K562 (cell line): ENCODE data around the gene NUP153. TPM values are rescaled to one million over a fixed set of nuclear protein-coding genes. Genes with fewer than 3 reads are reported as not detected.
A peak's percentile ranks its signal among the peaks of the same experiment; 100 is the strongest.

Experiments used
- ATAC-seq: fragments of 200-7000 bp; cut with Tn5 transposase; 3 replicates; pipeline ENCODE4 v1.9.1; 2020; ENCODE audit warnings: moderate library complexity
- BruUV-seq: library from RNA; stranded (reverse); fragments of 400-500 nt; replicated peaks from 2 replicates; lab custom pipeline; 2021; lab: Mats Ljungman, UMichigan
- CTCF ChIA-PET: fragments of 300-600 bp; formaldehyde crosslinking; extraction: SDS; loops from one replicate; lab custom pipeline; 2021; ENCODE audit warnings: low intra/inter-chr PET ratio; lab: Yijun Ruan, JAX
- POLR2A ChIA-PET: fragments of 300-600, 350-650 bp; sonication (Branson Sonifier 250); formaldehyde crosslinking; extraction: SDS; loops from one replicate; lab custom pipeline; 2021; ENCODE audit warnings: antibody characterized with exemption, inconsistent platforms; lab: Yijun Ruan, JAX
- DNase-seq, 4 experiments: peaks; one replicate each; pipeline versions ENCODE4 v3.0.0 to v3.0.0-alpha.2; 2011 to 2018; ENCODE audit warnings: low spot score in 3 of 4, mixed read lengths in 3 of 4; ENCODE audit errors: extremely low read depth in 1 of 4
- FAIRE-seq: peaks from 2 replicates; lab custom pipeline; 2011; peaks lifted over from hg19 to GRCh38; lab: Jason Lieb, UNC
- H2AFZ ChIP-seq: 2 replicates; pipeline ENCODE4 v1.6.0; 2011; ENCODE audit warnings: low read depth, low read length, control low read depth, inconsistent platforms
- H3K27ac ChIP-seq: fragments of 200-600 bp; 3 replicates; pipeline ENCODE4 v1.8.0; 2011; ENCODE audit warnings: low read depth, mild to moderate bottlenecking, control low read depth, inconsistent platforms, low read length, moderate library complexity, mixed read lengths; ENCODE audit errors: extremely low read depth
- H3K27me3 ChIP-seq, 2 experiments: fragments of 300-600 bp in 1 of 2; 2 replicates in 1 of 2; 3 replicates in 1 of 2; pipeline versions ENCODE4 v1.6.0 to v1.8.0; 2011; ENCODE audit warnings: inconsistent platforms in 2 of 2, low read length in 2 of 2, mild to moderate bottlenecking in 1 of 2, mixed read lengths in 1 of 2, moderate library complexity in 1 of 2; ENCODE audit not compliant: control insufficient read depth in 2 of 2, insufficient read depth in 2 of 2
- H3K36me3 ChIP-seq: fragments of 300-600 bp; 3 replicates; pipeline ENCODE4 v1.8.0; 2011; ENCODE audit warnings: mild to moderate bottlenecking, low read length, inconsistent platforms; ENCODE audit not compliant: control insufficient read depth, insufficient read depth
- H3K4me1 ChIP-seq, 2 experiments: fragments of 200-600 bp in 1 of 2; replicated peaks in 1 of 2; 2 replicates in 1 of 2; 3 replicates in 1 of 2; pipeline versions ENCODE4 v1.5.1 to v1.8.0; 2011; ENCODE audit warnings: inconsistent platforms in 2 of 2, low read length in 2 of 2, mild to moderate bottlenecking in 1 of 2, mixed read lengths in 1 of 2, moderate library complexity in 1 of 2; ENCODE audit not compliant: control insufficient read depth in 2 of 2, insufficient read depth in 2 of 2
- H3K4me2 ChIP-seq: 2 replicates; pipeline ENCODE4 v1.6.1; 2011; ENCODE audit warnings: low read length, control low read depth, inconsistent platforms, mixed read lengths; ENCODE audit not compliant: insufficient read depth
- H3K4me3 ChIP-seq: fragments of 200-600 bp; sonication (generic), shearing (Covaris generic); 2 replicates; pipeline ENCODE4 v1.5.1; 2016; ENCODE audit warnings: control low read depth, inconsistent platforms
- H3K79me2 ChIP-seq: fragments of 200-600 bp; 3 replicates; pipeline ENCODE4 v1.8.0; 2011; ENCODE audit warnings: low read length, inconsistent platforms; ENCODE audit not compliant: control insufficient read depth, insufficient read depth
- H3K9ac ChIP-seq, 2 experiments: 2 replicates each; pipeline versions ENCODE4 v1.6.0 to v1.6.1; 2011; ENCODE audit warnings: low read depth in 2 of 2, low read length in 2 of 2, control low read depth in 1 of 2, inconsistent platforms in 1 of 2, mild to moderate bottlenecking in 1 of 2, mixed read lengths in 1 of 2; ENCODE audit not compliant: insufficient read depth in 1 of 2
- H3K9me1 ChIP-seq: one replicate; pipeline ENCODE4 v1.6.0; 2011; ENCODE audit warnings: inconsistent platforms, mild to moderate bottlenecking, low read length, moderate library complexity; ENCODE audit not compliant: control insufficient read depth, insufficient read depth
- H3K9me3 ChIP-seq: replicated peaks from 2 replicates; pipeline ENCODE4 v1.5.1; 2011; ENCODE audit warnings: low read depth, low read length, inconsistent platforms; ENCODE audit not compliant: control insufficient read depth, insufficient read depth
- H4K20me1 ChIP-seq: replicated peaks from 2 replicates; pipeline ENCODE4 v1.6.1; 2011; ENCODE audit warnings: low read length, inconsistent platforms, mixed read lengths; ENCODE audit not compliant: control insufficient read depth, insufficient read depth
- ATF7 ChIP-seq: fragments of 450-650 bp; IDR thresholded peaks from 2 replicates; pipeline ENCODE4 v1.7.1; 2014; ENCODE audit warnings: mild to moderate bottlenecking, moderate library complexity
- CBX1 ChIP-seq: sonication (generic); IDR thresholded peaks from 2 replicates; pipeline ENCODE4 v1.6.1; 2016; ENCODE audit warnings: antibody characterized with exemption, low read depth, mild to moderate bottlenecking
- DMBX1 ChIP-seq: fragments of 250-450 bp; sonication (Bioruptor Pico); IDR thresholded peaks from 2 replicates; pipeline ENCODE4 v1.8.0; 2022; ENCODE audit warnings: inconsistent platforms, mild to moderate bottlenecking, moderate library complexity, borderline replicate concordance
- ETS2 ChIP-seq: IDR thresholded peaks from 2 replicates; pipeline ENCODE4 v1.6.1; 2016; ENCODE audit warnings: borderline replicate concordance, missing genetic modification characterization, mild to moderate bottlenecking, moderate library complexity, missing compliant biosample characterization; ENCODE audit not compliant: poor library complexity, severe bottlenecking
- FOXA3 ChIP-seq, 2 experiments: fragments of 450-650 bp in 1 of 2; sonication (generic) in 1 of 2; formaldehyde crosslinking; IDR thresholded peaks in 1 of 2; conservative IDR thresholded peaks in 1 of 2; 2 replicates each; pipeline versions ENCODE4 v1.4.0 to v1.8.0; 2020 to 2022; ENCODE audit warnings: mild to moderate bottlenecking in 2 of 2, missing genetic modification reagents in 1 of 2
- GABPB2 ChIP-seq: fragments of 250-450 bp; sonication (Bioruptor Pico); conservative IDR thresholded peaks from 2 replicates; pipeline ENCODE4 v1.5.1; 2021; ENCODE audit warnings: mild to moderate bottlenecking
- GATAD2B ChIP-seq: fragments of 450-650 bp; IDR thresholded peaks from 2 replicates; pipeline ENCODE4 v1.6.1; 2017; ENCODE audit warnings: mild to moderate bottlenecking, borderline replicate concordance
- GTF3C2 ChIP-seq: IDR thresholded peaks from 3 replicates; pipeline ENCODE4 v1.6.1; 2011; ENCODE audit warnings: borderline replicate concordance, mild to moderate bottlenecking, moderate library complexity; ENCODE audit not compliant: insufficient read length; ENCODE audit errors: extremely low read depth
- MIER1 ChIP-seq: fragments of 450-650 bp; IDR thresholded peaks from 2 replicates; pipeline ENCODE4 v1.6.1; 2016; ENCODE audit warnings: antibody characterized with exemption, mild to moderate bottlenecking, low read depth
- NFYB ChIP-seq: IDR thresholded peaks from 2 replicates; pipeline ENCODE4 v1.6.1; 2011; ENCODE audit warnings: mild to moderate bottlenecking, moderate library complexity; ENCODE audit not compliant: insufficient read length; ENCODE audit errors: extremely low read depth
- RBFOX2 ChIP-seq: fragments of 200-400 bp; formaldehyde crosslinking; IDR thresholded peaks from 2 replicates; pipeline ENCODE4 v1.6.1; 2017; ENCODE audit warnings: low read depth, mild to moderate bottlenecking, low read length, moderate library complexity
- SLC30A9 ChIP-seq: fragments of 250-450 bp; sonication (Bioruptor Pico); IDR thresholded peaks from 2 replicates; pipeline ENCODE4 v1.8.0; 2022; ENCODE audit warnings: mild to moderate bottlenecking, moderate library complexity
- ZNF274 ChIP-seq: IDR thresholded peaks from 2 replicates; pipeline ENCODE4 v1.6.1; 2011; ENCODE audit warnings: low read depth, mild to moderate bottlenecking, low read length, moderate library complexity, borderline replicate concordance
- ZNF347 ChIP-seq: fragments of 450-650 bp; formaldehyde crosslinking; IDR thresholded peaks from 2 replicates; pipeline ENCODE4 v1.4.0; 2020; ENCODE audit warnings: low read depth, mild to moderate bottlenecking, moderate library complexity
- ZNF398 ChIP-seq: fragments of 250-450 bp; sonication (Bioruptor Pico); IDR thresholded peaks from 2 replicates; pipeline ENCODE4 v1.8.0; 2021; ENCODE audit warnings: moderate library complexity, mild to moderate bottlenecking, inconsistent platforms
- ZNF41 ChIP-seq: fragments of 250-450 bp; sonication (Bioruptor Pico); conservative IDR thresholded peaks from 2 replicates; pipeline ENCODE4 v1.4.0; 2020; ENCODE audit warnings: mild to moderate bottlenecking
- ZNF551 ChIP-seq: fragments of 250-450 bp; sonication (Bioruptor Pico); IDR thresholded peaks from 2 replicates; pipeline ENCODE4 v1.5.0; 2021; ENCODE audit warnings: mild to moderate bottlenecking, moderate library complexity
- WGBS: fragments of 100-300 bp; shearing (Covaris generic); methylation state at CpG from one replicate; pipeline ENCODE4 v1.1.6; 2016; ENCODE audit warnings: low coverage, mixed read lengths; ENCODE audit not compliant: insufficient coverage; ENCODE audit errors: missing lambda C conversion rate; 5-methylcytosine and 5-hydroxymethylcytosine counted together
- in situ Hi-C: fragments of 300-500 bp; cut with MboI; formaldehyde crosslinking; loops from 4 replicates; pipeline ENCODE4 v1.15.0; 2018; ENCODE audit warnings: inconsistent platforms, mixed read lengths
- intact Hi-C: fragments of 100-400 bp; cut with micrococcal nuclease; formaldehyde crosslinking; loops from 2 replicates; pipeline ENCODE4 v1.14.2; 2022
- polyA plus RNA-seq, 8 experiments: library from polyadenylated mRNA; depleted of rRNA in 4 of 8; stranded (reverse) in 5 of 8; unstranded in 3 of 8; fragments of >200 nt; fragmentation: Nextera tagmentation in 2 of 8; fragmentation: Illumina TruSeq in 1 of 8; extraction: Ambion mirVana in 2 of 8; extraction: Trizol in 1 of 8; gene quantifications; 2 replicates each; pipeline versions ENCODE4 v1.2.1 to v1.2.3, GENCODE V29; 2011 to 2014; ENCODE audit warnings: inconsistent platforms in 1 of 8, missing spikeins in 1 of 8
- total RNA-seq, 7 experiments: library from RNA; depleted of rRNA in 6 of 7; stranded (reverse); fragments of >200 nt in 6 of 7; fragmentation: Illumina TruSeq in 2 of 7; extraction: Trizol in 2 of 7; gene quantifications; 2 replicates each; pipeline versions ENCODE4 v1.2.1 to v1.2.3, GENCODE V29; 2011 to 2021; ENCODE audit warnings: low replicate concordance in 1 of 7

The NUP153 gene
- total and polyA plus RNA-seq, 9 of the 15 experiments (the other 6 are each of a cell fraction or from before 2014, with no cell fraction given): 21.9 to 110 (median 84.8) TPM

- peak in 1 of 2 experiments; percentile 57; a peak in 2 of 4 replicates for TF ChIP-seq FOXA3 (CRISPR knock-in tag; conservative IDR thresholded peaks at IDR 0.05 in 1 of 2, IDR thresholded peaks at IDR 0.05 in 1 of 2)
- no peak for TF ChIP-seq MIER1
- 0 out of 2 replicates have a peak, but pooled peaks have one; percentile 12 for TF ChIP-seq RBFOX2
- TF ChIP-seq GABPB2 (CRISPR knock-in tag): no peak
- TF ChIP-seq ZNF41 (CRISPR knock-in tag): no peak
Measured at GRCh38 chr6:17714177-17714576, 7.5 kb upstream of the NUP153 start (continued).

- Histone ChIP-seq H3K4me1 (peaks cover 14 to 35% of the 10 kb centered on the region in 2 experiments), H3K9me1 (no peaks in the 10 kb centered on the region), H4K20me1 (no peaks in the 10 kb centered on the region), H3K9ac (peak overlapping the region in 1 of 2 experiments; percentile 67; a peak in 3 of 4 replicates), H3K4me2 (peak overlapping the region; percentile 62), H3K36me3 (no peaks in the 10 kb centered on the region), H3K9me3 (no peaks in the 10 kb centered on the region), H3K27ac (peak overlapping the region; percentile 52; the same call in 2 of the 3 replicates), H3K27me3 (no peaks in the 10 kb centered on the region), H3K79me2 (no peaks in the 10 kb centered on the region), H2AFZ (peak overlapping the region; percentile 90), H3K4me3 (no peak overlapping the region; the same call in 1 of the 2 replicates)
- in situ Hi-C loops: no loop called here
- POLR2A ChIA-PET: interaction anchor here (0.6 to 4.5 kb wide), 6 partner anchors 9 to 31 kb away, joined by 3 to 49 read pairs (median 4); no protein-coding TSS in a partner anchor
- FAIRE-seq: peak; percentile 11
- peak in 2 of 4 experiments; percentile 49 to 65 for DNase-seq
- intact Hi-C loops: no loop called here
- ATAC-seq: peak; percentile 64
- CTCF ChIA-PET: interaction anchor here (0.6 kb wide), 1 partner anchor 8 kb away, joined by 5 read pairs; no protein-coding TSS in a partner anchor
- 13% methylated on average over 1 of the region's 1 CpG for WGBS
- BruUV-seq: no TSS peak
- no peak for TF ChIP-seq ZNF551
- TF ChIP-seq GTF3C2: no peak
- no peak for TF ChIP-seq SLC30A9 (CRISPR knock-in tag)
- no peak for TF ChIP-seq CBX1
- TF ChIP-seq ZNF398: no peak
- TF ChIP-seq DMBX1: no peak
- no peak for TF ChIP-seq ATF7
- no peak for TF ChIP-seq ZNF274
- 0 out of 2 replicates have a peak, but pooled peaks have one; percentile 12 for TF ChIP-seq GATAD2B
- no peak for TF ChIP-seq NFYB
- no peak for TF ChIP-seq ETS2 (tag)
- no peak for TF ChIP-seq ZNF347 (CRISPR knock-in tag)
Measured at GRCh38 chr6:17712576-17712975, 5.9 kb upstream of the NUP153 start.
